Measurements from ENCODE around the gene PARP11.

DNA sequence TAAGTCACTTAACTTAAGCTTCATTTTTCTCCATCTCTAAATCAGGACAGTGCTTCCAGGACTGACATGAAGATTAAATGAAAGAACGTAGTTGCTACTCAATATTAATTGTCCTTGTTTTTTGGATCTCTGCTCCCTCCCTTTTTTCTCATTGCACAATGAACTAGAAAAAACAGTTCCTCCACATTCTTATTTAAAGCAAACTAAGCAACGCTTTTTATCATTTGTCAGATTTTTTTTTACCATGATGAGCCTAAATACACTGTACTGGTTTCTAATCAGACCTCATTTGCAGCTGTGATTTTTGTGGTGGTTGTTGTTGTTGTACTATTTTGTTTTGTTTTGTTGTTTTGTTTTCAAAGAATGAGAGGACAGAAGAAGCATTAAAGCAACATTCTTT, 23.2 kb upstream of the PARP11 start:
- TF ChIP-seq, protein P1, sequence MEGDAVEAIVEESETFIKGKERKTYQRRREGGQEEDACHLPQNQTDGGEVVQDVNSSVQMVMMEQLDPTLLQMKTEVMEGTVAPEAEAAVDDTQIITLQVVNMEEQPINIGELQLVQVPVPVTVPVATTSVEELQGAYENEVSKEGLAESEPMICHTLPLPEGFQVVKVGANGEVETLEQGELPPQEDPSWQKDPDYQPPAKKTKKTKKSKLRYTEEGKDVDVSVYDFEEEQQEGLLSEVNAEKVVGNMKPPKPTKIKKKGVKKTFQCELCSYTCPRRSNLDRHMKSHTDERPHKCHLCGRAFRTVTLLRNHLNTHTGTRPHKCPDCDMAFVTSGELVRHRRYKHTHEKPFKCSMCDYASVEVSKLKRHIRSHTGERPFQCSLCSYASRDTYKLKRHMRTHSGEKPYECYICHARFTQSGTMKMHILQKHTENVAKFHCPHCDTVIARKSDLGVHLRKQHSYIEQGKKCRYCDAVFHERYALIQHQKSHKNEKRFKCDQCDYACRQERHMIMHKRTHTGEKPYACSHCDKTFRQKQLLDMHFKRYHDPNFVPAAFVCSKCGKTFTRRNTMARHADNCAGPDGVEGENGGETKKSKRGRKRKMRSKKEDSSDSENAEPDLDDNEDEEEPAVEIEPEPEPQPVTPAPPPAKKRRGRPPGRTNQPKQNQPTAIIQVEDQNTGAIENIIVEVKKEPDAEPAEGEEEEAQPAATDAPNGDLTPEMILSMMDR (conservative IDR thresholded peaks at IDR 0.05), result no peak
- no peak for TF ChIP-seq EZH2 (IDR thresholded peaks at IDR 0.05; ENCODE audit: low read depth)
